Femur (tissue), 1 donor: ENCODE data around the gene PEX11G.
A peak's percentile ranks its signal among the peaks of the same experiment; 100 is the strongest.
"Not testable (repeated sequence)": the region's sequence is repeated elsewhere in the genome, so short reads cannot be mapped to it uniquely, and the experiment has no call there.

Experiments
- DNase-seq: peaks from one replicate; pipeline ENCODE4 v3.0.0-alpha.2; 2017

PEX11G gene

DNA sequence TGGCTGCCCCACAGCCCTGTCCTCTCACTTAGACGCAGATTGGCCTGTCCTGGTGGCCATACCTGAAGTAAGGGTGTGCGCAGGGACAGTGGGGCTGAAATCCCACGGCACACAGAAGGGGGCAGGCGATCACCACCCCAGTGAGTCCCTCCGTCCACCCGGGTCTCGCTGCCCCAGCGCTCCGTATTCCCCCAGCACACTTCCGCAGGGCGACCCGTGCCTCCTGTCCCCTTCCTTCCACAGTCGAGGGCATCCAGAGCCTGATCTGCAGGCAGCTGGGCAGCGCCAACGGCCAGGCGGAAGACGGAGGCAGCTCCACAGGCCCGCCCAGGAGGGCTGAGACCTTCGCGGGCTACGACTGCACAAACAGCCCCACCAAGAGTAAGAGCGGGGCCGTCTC is 25.3 kb downstream of the PEX11G start:
- no peak for DNase-seq

GRCh38 chr19:7461841-7462629 is 26.8 kb downstream of the PEX11G start:
- DNase-seq = no peak

DNA sequence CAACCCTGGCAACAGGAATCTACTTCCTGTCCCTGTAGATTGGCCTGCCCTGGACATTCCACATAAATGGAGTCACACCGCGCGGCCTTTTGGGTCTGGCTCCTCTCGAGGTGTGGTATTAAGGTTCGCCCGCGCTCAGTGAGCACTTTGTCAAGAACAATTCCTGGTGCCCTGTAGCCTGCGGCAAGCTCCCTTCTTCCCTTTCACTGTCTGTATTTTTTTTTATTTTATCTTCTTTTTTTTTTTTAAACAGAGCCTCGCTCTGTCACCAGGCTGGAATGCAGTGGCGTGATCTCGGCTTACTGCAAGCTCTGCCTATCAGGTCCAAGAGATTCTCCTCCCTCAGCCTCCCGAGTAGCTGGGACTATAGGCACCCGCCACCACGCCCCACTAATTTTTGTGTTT is 28.3 kb downstream of the PEX11G start:
- DNase-seq = no peak

DNA sequence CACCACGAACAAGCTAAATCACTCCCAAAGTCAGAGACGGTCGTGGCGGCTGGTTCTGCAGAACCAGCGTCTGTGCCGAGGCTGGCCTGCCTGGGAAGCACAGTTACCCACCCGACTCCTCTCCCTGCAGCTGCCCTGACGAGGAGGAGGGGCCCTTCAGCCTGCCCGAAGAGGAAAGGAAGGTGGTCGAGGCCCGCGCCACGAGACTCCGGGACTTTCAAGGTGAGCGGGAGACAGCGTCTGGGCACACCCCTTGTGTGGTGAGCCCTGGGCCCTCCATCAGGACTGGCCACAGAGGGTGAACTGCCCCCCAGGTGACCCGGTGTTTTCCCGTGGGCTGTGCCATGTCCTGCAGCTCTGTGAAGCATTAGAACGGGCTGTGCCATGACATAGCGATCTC is 29.1 kb downstream of the PEX11G start:
- no peak for DNase-seq

DNA sequence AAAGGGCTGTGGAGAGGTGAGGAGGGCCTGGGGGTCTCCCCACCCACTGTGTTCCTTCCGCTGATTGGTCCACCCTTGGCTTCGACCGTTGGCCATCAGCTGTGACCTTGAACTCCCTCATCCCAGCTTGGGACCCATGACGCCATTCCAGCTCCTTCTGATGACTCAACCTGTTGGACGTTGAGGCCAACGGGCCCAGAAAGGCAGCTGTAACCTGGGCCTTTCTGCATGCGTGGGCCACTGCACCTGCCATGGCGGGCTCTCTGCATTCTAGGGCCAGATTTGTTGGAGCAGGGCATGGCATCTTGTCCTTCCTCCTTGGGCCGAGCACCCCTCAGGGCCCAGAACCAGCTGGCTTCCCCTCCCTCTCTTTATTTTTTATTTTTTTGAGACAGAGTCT is 30.2 kb downstream of the PEX11G start:
- no peak for DNase-seq

DNA sequence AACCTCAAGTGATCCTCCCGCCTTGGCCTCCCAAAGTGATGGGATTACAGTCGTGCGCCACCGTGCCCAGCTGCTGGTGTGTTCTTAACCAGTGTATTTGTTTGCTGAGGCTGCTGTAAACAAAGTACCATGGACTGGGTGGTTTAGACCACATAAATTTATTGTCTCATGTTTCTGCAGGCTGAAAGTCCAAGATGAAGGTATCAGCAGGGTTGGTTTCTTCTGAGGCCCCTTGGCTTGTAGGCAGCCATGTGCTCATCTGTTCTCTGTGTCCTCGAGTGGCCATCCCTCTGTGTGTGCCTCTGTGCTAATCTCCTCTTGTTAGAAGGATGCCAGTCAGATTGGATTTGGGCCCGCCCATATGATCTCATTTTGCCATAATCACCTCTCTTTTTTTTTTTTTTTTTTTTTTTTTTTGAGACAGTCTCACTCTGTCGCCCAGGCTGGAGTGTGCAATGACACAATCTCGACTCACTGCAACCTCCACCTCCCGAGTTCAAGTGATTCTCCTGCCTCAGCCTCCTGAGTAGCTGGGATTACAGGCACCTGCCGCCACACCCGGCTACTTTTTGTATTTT is 31.8 kb downstream of the PEX11G start:
- no peak for DNase-seq

- DNase-seq = no peak
Measured at GRCh38 chr19:7455600-7456296, 33.1 kb downstream of the PEX11G start.

DNA sequence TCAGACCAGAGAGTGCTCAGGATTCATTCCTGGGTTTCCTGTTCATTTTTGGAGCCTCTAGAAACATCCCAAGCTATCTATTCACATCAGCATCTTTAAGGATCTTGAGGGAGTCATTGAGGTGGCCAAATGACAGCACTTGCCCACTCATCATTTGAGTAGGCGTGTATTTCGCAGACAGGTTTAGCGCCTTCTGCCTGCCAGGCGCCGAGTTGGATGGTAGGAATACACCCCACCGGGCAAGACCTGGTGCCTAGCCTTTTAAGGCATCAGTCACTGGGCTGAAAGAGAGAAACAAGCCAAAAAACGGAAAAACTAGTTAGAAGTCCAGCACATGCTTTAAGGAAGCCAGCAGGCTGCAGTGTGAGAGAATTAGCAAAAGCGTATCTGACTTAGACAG is 33.8 kb downstream of the PEX11G start:
- no peak for DNase-seq

- DNase-seq = no peak
Measured at GRCh38 chr19:7450243-7451223, 38.3 kb downstream of the PEX11G start.

GRCh38 chr19:7449391-7450070 is 39.3 kb downstream of the PEX11G start:
- DNase-seq = not testable (repeated sequence)

- DNase-seq = no peak
Measured at GRCh38 chr19:7447648-7448047, 41.2 kb downstream of the PEX11G start.

DNA sequence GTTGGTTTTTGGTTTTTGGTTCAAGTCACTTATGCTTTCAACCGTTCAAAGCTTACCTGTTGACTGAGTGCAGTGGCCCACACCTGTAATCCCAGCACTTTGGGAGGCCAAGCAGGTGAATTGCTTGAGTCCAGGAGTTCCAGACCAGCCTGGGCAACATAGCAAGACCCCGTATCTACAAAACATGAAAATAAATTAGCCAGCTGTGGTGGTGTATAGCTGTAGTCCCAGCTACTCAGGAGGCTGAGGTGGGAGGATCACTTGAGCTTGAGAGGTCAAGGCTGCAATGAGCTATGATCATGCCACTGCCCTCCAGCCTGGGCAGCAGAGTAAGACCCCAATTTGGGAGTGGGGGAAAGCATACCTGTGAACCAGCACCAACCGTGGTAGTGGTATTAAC is 43.7 kb downstream of the PEX11G start:
- no peak for DNase-seq

DNA sequence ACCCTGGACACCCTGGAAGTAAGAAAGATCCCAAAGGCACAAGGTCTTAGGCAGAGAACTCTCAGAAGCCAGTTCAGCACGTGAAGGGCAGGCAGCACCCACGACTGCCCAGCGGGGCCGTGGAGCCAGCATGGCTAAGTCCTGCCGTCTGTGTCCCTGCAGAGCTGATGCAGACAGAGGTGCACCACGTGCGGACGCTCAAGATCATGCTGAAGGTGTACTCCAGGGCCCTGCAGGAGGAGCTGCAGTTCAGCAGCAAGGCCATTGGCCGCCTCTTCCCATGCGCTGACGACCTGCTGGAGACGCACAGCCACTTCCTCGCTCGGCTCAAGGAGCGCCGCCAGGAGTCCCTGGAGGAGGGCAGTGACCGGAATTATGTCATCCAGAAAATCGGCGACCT is 44.8 kb downstream of the PEX11G start:
- no peak for DNase-seq

DNA sequence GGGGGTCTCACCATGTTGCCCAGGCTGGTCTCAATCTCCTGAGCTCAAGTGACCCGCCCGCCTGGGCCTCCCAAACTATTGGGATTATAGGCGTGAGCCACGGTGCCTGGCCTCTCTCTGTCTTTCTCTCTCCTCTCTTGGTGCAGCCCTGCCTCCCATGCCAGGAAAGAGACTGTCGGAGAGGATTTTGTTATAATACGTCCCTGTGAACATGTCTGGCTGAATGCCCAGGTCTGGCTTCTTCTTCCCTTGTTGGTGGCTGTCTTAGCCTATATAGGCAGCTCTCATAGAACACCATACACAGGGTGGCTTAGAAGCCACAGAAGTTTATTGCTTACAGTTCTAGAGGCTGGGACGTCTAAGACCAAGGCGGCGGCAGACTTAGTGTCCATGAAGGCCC is 46.4 kb downstream of the PEX11G start:
- DNase-seq = peak; percentile 53

GRCh38 chr19:7441468-7442146 is 47.2 kb downstream of the PEX11G start:
- DNase-seq = no peak

- DNase-seq = no peak
Measured at GRCh38 chr19:7440188-7440975, 48.5 kb downstream of the PEX11G start.

DNA sequence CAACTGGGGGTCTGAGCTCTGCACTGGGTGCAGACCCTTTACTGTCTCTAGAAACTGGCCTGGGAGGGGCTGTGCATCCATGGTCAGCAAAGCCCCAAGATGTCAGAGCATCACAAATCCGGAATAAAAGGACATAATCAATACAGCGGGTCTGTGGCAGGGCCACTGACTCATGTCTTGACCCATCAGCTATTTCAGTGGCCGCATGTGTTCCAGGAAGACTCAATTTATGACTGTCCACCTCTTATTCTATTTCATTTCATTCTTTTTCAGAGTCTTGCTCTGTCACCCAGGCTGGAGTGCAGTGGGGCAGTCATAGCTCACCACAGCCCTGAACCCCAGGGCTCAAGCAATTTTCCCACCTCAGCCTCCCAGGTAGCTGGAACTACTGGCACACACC is 53.2 kb downstream of the PEX11G start:
- no peak for DNase-seq

- DNase-seq = no peak
Measured at GRCh38 chr19:7434391-7434790, 54.4 kb downstream of the PEX11G start.

GRCh38 chr19:7433456-7433855 is 55.4 kb downstream of the PEX11G start:
- DNase-seq = not testable (repeated sequence)

- DNase-seq = no peak
Measured at GRCh38 chr19:7429638-7430282, 59.1 kb downstream of the PEX11G start.
